ENCODE results near the gene NKIRAS1.

Gene NKIRAS1

DNA sequence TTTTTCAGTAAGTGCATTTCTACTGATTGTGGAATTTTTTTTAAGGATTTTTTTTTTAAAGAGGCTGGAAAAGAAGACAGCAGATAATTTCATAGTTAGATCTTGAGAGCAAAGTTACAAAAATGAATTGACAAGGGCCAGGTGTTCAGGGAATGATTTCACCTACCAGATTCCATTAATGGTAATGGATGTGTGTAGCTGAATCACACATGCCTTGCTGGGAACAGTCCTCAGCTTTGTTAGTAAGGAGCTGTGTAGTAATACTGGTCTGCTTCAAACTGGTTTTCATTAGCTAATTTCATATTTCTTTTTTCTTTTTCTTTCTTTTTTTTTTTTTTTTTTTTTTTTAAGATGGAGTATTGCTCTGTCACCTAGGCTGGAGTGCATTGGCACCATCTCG lies 44.3 kb upstream of the NKIRAS1 start:
- ATAC-seq: no peak
- TF ChIP-seq ISL1 (CRISPR knock-in tag; IDR thresholded peaks at IDR 0.05) (peak; percentile 20; the same call in 1 of the 2 replicates), ZNF70 (CRISPR knock-in tag; IDR thresholded peaks at IDR 0.05) (no peak)

DNA sequence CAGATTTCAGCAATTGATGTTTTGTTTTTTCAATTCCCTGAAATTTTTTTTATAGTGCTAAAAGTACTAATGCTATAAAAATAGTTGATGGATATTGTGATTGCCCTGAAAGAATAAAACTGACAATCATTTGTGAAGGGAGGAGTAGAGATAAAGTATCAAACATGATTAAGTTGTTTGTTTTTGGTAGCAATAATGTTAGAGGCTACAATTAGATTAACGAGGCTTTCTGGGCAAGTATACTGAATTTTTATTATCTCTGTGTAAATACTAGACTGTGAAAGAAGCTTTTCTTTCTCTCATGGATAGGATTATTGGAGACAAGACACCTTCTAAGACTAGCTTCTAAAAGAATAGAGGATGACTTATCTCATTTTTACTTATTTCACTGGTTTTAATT lies 43.9 kb upstream of the NKIRAS1 start:
- TF ChIP-seq SNAI2 (CRISPR knock-in tag; IDR thresholded peaks at IDR 0.05): no peak
- TF ChIP-seq BACH2 (CRISPR knock-in tag; IDR thresholded peaks at IDR 0.05; ENCODE audit: borderline replicate concordance): no peak
- TF ChIP-seq ZNF565 (CRISPR knock-in tag; conservative IDR thresholded peaks at IDR 0.05; ENCODE audit: low read depth): no peak
- TF ChIP-seq, protein P1, sequence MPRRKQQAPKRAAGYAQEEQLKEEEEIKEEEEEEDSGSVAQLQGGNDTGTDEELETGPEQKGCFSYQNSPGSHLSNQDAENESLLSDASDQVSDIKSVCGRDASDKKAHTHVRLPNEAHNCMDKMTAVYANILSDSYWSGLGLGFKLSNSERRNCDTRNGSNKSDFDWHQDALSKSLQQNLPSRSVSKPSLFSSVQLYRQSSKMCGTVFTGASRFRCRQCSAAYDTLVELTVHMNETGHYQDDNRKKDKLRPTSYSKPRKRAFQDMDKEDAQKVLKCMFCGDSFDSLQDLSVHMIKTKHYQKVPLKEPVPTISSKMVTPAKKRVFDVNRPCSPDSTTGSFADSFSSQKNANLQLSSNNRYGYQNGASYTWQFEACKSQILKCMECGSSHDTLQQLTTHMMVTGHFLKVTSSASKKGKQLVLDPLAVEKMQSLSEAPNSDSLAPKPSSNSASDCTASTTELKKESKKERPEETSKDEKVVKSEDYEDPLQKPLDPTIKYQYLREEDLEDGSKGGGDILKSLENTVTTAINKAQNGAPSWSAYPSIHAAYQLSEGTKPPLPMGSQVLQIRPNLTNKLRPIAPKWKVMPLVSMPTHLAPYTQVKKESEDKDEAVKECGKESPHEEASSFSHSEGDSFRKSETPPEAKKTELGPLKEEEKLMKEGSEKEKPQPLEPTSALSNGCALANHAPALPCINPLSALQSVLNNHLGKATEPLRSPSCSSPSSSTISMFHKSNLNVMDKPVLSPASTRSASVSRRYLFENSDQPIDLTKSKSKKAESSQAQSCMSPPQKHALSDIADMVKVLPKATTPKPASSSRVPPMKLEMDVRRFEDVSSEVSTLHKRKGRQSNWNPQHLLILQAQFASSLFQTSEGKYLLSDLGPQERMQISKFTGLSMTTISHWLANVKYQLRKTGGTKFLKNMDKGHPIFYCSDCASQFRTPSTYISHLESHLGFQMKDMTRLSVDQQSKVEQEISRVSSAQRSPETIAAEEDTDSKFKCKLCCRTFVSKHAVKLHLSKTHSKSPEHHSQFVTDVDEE (CRISPR knock-in tag; IDR thresholded peaks at IDR 0.05): no peak
- TF ChIP-seq, protein P2, sequence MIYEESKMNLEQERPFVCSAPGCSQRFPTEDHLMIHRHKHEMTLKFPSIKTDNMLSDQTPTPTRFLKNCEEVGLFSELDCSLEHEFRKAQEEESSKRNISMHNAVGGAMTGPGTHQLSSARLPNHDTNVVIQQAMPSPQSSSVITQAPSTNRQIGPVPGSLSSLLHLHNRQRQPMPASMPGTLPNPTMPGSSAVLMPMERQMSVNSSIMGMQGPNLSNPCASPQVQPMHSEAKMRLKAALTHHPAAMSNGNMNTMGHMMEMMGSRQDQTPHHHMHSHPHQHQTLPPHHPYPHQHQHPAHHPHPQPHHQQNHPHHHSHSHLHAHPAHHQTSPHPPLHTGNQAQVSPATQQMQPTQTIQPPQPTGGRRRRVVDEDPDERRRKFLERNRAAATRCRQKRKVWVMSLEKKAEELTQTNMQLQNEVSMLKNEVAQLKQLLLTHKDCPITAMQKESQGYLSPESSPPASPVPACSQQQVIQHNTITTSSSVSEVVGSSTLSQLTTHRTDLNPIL (CRISPR knock-in tag; IDR thresholded peaks at IDR 0.05; ENCODE audit: low read depth): no peak
- no peak for TF ChIP-seq ZFP30 (CRISPR knock-in tag; IDR thresholded peaks at IDR 0.05)
- TF ChIP-seq, protein P3, sequence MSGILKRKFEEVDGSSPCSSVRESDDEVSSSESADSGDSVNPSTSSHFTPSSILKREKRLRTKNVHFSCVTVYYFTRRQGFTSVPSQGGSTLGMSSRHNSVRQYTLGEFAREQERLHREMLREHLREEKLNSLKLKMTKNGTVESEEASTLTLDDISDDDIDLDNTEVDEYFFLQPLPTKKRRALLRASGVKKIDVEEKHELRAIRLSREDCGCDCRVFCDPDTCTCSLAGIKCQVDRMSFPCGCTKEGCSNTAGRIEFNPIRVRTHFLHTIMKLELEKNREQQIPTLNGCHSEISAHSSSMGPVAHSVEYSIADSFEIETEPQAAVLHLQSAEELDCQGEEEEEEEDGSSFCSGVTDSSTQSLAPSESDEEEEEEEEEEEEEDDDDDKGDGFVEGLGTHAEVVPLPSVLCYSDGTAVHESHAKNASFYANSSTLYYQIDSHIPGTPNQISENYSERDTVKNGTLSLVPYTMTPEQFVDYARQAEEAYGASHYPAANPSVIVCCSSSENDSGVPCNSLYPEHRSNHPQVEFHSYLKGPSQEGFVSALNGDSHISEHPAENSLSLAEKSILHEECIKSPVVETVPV (CRISPR knock-in tag; IDR thresholded peaks at IDR 0.05): no peak
- TF ChIP-seq ZNF8 (CRISPR knock-in tag; IDR thresholded peaks at IDR 0.05): no peak
- TF ChIP-seq ISL1 (CRISPR knock-in tag; IDR thresholded peaks at IDR 0.05): no peak
- no peak for TF ChIP-seq ZC3H10 (CRISPR knock-in tag; IDR thresholded peaks at IDR 0.05)
- TF ChIP-seq ZFP3 (CRISPR knock-in tag; IDR thresholded peaks at IDR 0.05): no peak
- no peak for TF ChIP-seq TOX (CRISPR knock-in tag; IDR thresholded peaks at IDR 0.05; ENCODE audit: borderline replicate concordance)
- no peak for TF ChIP-seq CSDC2 (CRISPR knock-in tag; IDR thresholded peaks at IDR 0.05)
- ATAC-seq: no peak

DNA sequence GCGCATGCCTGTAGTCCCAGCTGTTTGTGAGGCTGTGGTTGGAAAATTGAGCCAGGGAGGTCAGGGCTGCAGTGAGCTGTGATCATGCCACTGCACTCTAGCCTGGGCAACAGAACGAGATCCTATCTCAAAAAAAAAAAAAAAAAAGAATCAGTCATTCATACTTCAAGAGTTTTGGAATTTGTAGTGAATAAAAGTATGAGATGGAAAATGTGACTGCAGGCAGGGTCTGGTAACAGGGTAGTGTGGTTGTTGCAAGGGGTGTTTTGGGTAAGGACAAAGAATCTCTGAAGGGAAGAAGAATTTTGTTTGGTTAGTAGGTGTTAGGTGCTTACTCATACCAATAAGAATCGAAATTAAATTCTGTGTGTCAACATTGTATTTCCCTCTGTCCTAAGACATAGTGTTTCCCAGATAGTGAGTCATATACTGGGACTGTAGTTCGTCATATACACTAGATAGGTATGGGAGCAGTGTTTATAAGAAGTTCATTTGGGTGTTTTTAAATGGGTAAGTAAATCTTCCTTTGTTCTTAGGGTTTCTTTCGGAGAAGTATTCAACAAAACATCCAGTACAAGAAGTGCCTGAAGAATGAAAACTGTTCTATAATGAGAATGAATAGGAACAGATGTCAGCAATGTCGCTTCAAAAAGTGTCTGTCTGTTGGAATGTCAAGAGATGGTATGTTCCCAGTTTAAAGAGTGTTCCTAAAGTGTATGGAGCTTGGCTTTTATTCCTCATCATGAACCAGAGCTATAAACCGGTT lies 42.5 kb upstream of the NKIRAS1 start:
- no peak for TF ChIP-seq PPARA (CRISPR knock-in tag; IDR thresholded peaks at IDR 0.05; ENCODE audit: borderline replicate concordance)
- TF ChIP-seq, protein P4, sequence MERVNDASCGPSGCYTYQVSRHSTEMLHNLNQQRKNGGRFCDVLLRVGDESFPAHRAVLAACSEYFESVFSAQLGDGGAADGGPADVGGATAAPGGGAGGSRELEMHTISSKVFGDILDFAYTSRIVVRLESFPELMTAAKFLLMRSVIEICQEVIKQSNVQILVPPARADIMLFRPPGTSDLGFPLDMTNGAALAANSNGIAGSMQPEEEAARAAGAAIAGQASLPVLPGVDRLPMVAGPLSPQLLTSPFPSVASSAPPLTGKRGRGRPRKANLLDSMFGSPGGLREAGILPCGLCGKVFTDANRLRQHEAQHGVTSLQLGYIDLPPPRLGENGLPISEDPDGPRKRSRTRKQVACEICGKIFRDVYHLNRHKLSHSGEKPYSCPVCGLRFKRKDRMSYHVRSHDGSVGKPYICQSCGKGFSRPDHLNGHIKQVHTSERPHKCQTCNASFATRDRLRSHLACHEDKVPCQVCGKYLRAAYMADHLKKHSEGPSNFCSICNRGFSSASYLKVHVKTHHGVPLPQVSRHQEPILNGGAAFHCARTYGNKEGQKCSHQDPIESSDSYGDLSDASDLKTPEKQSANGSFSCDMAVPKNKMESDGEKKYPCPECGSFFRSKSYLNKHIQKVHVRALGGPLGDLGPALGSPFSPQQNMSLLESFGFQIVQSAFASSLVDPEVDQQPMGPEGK (CRISPR knock-in tag; IDR thresholded peaks at IDR 0.05; ENCODE audit: borderline replicate concordance): peak; percentile 10; the same call in 1 of the 2 replicates
- TF ChIP-seq ISL1 (CRISPR knock-in tag; IDR thresholded peaks at IDR 0.05): 0 out of 2 replicates have a peak, but pooled peaks have one; percentile 32
- TF ChIP-seq CSDC2 (CRISPR knock-in tag; IDR thresholded peaks at IDR 0.05): no peak
- TF ChIP-seq RARB (CRISPR knock-in tag; IDR thresholded peaks at IDR 0.05): no peak; the same call in 1 of the 2 replicates
- TF ChIP-seq ZC3H10 (CRISPR knock-in tag; IDR thresholded peaks at IDR 0.05): no peak
- TF ChIP-seq ARNTL (CRISPR knock-in tag; IDR thresholded peaks at IDR 0.05; ENCODE audit: borderline replicate concordance, low read depth): no peak
- TF ChIP-seq ZNF70 (CRISPR knock-in tag; IDR thresholded peaks at IDR 0.05): no peak
- TF ChIP-seq TCF4 (CRISPR knock-in tag; IDR thresholded peaks at IDR 0.05; ENCODE audit: borderline replicate concordance): no peak
- no peak for TF ChIP-seq ZNF8 (CRISPR knock-in tag; IDR thresholded peaks at IDR 0.05)
- no peak for TF ChIP-seq BACH2 (CRISPR knock-in tag; IDR thresholded peaks at IDR 0.05; ENCODE audit: borderline replicate concordance)
- TF ChIP-seq ZNF565 (CRISPR knock-in tag; conservative IDR thresholded peaks at IDR 0.05; ENCODE audit: low read depth): no peak
- TF ChIP-seq, protein P1 (CRISPR knock-in tag; IDR thresholded peaks at IDR 0.05): no peak
- no peak for TF ChIP-seq TOX (CRISPR knock-in tag; IDR thresholded peaks at IDR 0.05; ENCODE audit: borderline replicate concordance)
- TF ChIP-seq, protein P5, sequence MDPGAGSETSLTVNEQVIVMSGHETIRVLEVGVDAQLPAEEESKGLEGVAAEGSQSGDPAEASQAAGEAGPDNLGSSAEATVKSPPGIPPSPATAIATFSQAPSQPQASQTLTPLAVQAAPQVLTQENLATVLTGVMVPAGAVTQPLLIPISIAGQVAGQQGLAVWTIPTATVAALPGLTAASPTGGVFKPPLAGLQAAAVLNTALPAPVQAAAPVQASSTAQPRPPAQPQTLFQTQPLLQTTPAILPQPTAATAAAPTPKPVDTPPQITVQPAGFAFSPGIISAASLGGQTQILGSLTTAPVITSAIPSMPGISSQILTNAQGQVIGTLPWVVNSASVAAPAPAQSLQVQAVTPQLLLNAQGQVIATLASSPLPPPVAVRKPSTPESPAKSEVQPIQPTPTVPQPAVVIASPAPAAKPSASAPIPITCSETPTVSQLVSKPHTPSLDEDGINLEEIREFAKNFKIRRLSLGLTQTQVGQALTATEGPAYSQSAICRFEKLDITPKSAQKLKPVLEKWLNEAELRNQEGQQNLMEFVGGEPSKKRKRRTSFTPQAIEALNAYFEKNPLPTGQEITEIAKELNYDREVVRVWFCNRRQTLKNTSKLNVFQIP (CRISPR knock-in tag; IDR thresholded peaks at IDR 0.05; ENCODE audit: borderline replicate concordance, low read depth): no peak

More for the DNA sequence above, 42.5 kb upstream of the NKIRAS1 start:
- ATAC-seq: peak; percentile 83

All from SK-N-SH treated with all-trans-retinoic acid at 6 μM for 48 hours (cell line).